GM18499 (cell line): ENCODE data around the gene BCAS1.

Experiments used
- ATAC-seq: cut with Tn5 transposase; IDR thresholded peaks from one replicate; pipeline ENCODE4 v1.9.1; 2021; ENCODE audit warnings: moderate number of reproducible peaks; ENCODE audit not compliant: insufficient read depth, unreplicated experiment

The BCAS1 gene

GRCh38 chr20:53949319-53949839, 121.0 kb downstream of the BCAS1 start:
- peak; percentile 59 for ATAC-seq

DNA sequence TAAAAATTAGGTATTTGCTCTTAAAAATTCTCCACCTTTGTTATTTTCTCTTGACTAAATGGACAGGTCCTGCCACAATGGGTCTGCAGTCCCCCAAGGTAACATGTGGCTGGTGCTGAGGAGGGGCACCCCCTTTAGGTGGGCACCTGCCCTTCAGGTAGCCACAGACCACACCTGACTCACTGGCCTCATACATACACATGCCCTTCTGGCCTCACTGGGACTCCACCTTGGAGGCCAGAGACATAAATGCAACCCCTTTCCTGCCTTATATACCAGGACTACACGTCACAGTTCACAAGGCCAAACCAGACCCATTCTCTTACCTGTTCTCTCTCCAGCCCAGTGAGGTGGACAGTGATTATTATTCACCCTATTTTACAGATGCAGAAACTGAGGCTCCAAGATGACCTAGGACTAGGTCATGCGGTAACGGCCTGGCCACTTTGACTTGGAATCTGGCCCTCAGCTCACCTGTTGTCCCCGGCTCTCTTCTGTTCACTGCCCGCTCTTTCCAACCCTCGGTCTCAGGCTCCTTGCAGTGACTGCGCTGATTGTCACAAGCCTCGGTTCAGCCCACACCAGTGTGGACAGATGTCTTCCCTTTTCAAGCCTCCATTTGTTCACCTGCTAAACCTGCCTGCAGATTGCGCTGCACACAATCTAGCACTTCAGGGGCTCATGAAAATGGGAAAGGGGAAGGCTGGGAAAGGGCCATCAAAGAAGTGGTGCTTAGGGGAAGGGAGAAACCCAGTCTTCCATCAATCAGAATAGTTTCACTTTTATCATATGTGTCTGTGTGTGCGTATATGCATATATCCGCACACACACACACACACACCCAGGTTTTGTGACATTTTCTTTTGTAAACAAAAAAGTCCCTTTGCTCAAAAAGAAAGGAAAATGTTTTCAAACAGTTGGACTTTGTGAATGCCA, 121.7 kb downstream of the BCAS1 start:
- peak; percentile 16 for ATAC-seq

DNA sequence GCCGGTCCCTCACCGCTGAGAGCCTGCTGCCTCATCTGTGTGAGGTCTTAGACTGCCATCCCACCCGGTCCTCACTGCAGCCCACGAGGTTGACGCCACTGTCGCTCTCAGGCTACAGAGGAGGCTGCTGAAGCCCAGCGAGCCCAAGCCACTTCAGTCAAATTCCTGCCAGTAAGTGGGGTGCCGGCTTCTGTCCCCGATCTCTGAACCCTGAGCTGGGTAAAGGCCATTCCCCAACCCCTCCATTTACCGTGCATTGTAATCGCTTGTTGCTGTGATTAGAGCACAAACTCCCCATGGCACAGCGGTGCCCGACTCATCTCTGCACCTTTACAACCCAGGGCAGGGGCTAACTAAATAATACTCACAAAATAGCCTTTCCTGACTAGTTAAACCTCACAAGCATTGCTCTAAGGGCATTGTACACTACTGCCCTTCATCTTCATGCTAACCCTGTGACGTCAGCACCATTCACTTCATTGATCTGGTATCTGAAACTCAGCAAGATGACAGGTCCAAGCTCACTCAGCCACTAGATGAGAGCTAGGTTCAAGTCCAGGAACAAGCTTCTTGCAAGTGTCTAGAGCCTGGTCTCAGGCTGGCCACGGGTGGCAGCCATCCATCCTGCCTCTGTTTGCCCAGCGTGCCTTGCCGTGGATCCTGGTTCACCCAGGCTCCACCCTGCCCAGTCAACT, 122.7 kb downstream of the BCAS1 start:
- no peak for ATAC-seq

- ATAC-seq: no peak
Measured at GRCh38 chr20:53946106-53946505, 124.3 kb downstream of the BCAS1 start.

DNA sequence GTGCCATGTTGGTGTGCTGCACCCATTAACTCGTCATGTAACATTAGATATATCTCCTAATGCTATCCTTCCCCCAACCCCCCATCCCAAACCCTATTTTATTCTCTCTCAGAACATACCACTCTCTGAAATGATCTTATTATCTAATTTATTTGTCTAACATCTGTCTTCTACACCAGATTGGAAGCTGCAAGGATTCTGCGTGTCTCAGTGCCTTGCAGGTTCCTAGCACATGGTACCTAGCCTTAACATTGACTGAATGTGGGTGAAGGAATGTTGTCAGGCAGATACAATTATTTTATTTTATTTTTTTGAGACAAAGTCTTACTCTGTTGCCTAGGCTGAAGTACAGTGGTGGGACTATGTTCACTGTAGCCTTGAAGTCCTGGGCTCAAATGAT, 124.9 kb downstream of the BCAS1 start:
- ATAC-seq: no peak

- ATAC-seq: no peak
Measured at GRCh38 chr20:53944796-53945195, 125.6 kb downstream of the BCAS1 start.

GRCh38 chr20:53943522-53944291, 126.7 kb downstream of the BCAS1 start:
- no peak for ATAC-seq

GRCh38 chr20:53942973-53943372, 127.4 kb downstream of the BCAS1 start:
- ATAC-seq: no peak

GRCh38 chr20:53942472-53942816, 128.0 kb downstream of the BCAS1 start:
- ATAC-seq: no peak

GRCh38 chr20:53941680-53942471, 128.5 kb downstream of the BCAS1 start:
- no peak for ATAC-seq

DNA sequence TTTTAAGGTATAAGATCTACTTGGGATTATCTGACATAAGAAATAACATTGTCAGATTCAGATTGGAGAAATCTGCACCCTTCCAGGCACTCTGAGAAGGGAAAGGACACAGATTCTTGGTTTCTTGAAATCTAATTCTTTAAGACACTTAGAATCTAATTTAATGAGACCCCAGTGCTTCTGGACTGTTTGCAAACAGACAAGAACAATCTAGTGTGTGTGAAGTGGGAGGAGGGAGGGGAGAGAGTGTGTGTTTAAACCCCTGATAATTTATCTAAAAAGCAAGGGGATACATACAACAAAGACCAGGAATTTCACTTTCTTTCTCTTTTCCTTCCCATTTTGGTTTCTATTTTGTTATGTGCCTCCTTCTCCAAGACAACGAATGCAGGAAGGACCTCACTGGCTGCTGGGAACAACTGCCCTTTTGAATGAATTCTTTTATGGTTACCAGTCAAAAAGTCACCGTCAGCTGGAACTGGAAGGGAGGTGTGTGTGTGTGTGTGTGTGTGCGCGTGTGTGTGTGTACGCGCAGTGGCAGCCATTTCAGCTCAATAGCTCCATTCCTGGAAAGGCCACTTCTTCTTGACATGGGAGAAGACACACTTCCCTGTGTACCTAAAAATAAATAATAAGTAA, 129.4 kb downstream of the BCAS1 start:
- ATAC-seq: no peak

- no peak for ATAC-seq
Measured at GRCh38 chr20:53940360-53940702, 130.1 kb downstream of the BCAS1 start.

- ATAC-seq: peak; percentile 61
Measured at GRCh38 chr20:53939572-53940359, 130.6 kb downstream of the BCAS1 start.

GRCh38 chr20:53939190-53939571, 131.2 kb downstream of the BCAS1 start:
- no peak for ATAC-seq

GRCh38 chr20:53938739-53939138, 131.7 kb downstream of the BCAS1 start:
- no peak for ATAC-seq

DNA sequence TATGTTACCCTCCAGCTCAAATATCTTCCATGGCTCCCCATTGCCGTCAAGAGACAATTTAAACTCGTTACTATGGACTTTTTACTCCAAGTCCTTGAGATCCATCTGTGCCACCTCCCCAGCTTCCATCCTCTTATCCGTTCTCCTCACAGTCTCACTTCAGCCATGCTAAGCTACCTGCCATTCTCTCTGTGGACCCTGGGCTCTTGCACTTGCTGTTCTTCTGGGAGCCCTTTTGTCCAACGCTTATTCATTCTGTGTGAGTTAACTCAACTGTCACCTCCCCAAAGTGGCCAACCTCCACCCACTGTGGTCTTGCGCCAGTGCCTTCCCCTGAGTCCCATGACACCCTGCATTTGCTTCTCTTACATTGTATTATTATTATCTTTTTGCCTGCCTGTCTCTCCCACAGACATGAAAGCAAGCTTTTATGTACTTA, 132.4 kb downstream of the BCAS1 start:
- ATAC-seq: no peak

- ATAC-seq: no peak
Measured at GRCh38 chr20:53937339-53937741, 133.1 kb downstream of the BCAS1 start.

- no peak for ATAC-seq
Measured at GRCh38 chr20:53935344-53936084, 134.9 kb downstream of the BCAS1 start.
